Activated CD8-positive, alpha-beta memory T cell treated with anti-CD3 and anti-CD28 coated beads, Interleukin-2, amount 50 U/mL, for 4 hours (primary cell): ENCODE measurements around the gene RGL2.
A peak's percentile ranks its signal among the peaks of the same experiment; 100 is the strongest.

Experiments
- DNase-seq: peaks from one replicate; pipeline ENCODE4 v3.0.0-alpha.2; 2020

Gene RGL2

DNA sequence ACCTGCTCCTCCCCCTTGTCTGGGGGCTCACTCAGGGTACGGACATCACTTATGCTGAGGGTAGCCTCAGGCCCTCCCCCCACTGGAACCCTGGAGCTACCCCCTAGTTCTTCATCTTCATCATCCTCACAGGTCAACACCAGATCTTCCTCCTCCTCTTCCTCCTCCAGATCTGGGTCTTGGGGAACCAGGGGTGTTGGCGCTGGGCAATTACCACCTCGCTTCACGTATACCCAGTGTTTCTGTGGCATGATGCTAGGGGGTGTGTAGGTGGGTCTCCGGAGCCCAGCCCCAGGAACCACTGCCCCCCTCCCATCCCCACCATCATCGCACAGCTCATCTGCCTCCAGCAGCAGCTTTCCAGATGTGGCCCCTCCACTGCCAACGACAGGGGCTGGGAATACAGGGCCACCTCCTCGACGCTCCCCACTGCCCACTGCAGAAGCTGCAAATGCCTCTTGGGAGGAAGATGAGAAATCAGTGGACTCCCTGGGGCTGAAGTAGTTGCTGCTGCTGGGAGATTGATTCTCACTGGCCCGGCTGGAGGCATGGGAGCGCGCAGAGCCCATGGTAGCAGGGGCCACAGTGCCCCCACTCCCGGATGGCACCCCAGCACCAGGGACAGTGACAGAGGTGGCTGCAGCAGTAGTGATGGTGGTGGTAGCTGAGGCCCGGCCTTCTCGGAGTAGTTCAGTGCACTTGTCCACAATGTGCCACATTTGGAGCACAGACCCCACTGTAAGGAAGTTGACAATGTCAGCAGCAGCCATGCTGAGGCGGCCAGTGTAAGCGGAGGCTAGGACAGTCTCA is 17.3 kb upstream of the RGL2 start:
- no peak for DNase-seq

DNA sequence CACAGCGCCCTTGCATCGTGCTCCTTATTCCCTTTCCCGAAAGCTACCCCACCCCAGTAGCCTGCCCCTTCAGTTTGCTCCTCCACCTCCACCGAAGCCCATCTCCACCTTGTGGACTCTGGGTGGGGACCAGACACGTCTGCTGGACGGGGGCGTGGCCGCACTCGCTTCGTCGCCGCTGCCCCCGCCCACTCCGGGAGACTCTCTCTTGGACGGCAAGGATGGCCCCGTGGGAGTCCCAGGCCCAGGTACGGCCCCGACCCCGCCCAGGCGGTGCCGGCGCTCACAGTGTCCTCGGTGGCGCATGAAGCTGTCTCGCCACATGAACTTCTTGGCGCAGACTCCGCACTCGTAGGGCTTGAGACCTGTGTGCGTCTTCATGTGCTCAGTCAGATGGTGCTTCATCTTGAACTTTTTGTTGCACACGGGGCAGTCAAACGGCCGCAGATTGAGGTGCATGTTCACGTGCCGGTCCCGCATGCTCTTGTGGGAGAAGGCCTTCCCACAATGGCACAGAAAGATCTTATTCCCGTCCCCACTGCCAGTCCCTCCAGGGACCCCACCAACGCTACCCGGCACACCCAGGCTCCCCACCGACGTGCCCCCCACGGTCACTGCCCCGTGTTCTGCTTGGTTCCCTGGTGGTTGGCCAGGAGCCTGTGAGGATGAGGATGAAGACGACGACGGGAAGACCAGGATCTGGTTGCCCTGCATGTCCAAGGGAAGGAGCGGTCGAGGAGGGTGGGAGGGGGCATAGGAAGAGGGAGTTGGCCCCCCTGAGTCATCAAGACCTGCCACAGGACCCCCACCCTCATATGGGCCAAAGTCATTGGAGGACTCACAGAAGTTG is 16.4 kb upstream of the RGL2 start:
- peak; percentile 29 for DNase-seq

DNA sequence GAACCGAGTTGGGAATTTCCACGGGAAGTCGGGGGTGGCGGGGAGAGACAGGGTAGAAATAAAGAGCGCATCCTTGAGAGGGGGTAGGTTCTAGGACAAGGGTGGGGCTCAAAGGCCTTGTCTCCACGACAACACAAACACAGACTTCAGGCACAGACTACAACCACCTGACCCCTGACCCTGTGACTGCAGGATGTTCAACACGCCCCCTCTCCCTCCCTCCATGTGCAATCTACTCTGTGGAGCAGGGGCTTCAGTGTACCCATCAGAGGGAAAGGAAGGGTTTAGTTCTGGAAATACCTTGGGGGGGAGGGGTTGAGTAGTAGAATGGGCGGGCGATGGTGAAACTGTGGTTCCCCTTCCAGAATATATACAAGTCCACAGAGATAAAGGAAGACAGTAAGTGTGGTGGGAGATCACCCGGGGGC is 15.8 kb upstream of the RGL2 start:
- peak; percentile 57 for DNase-seq

DNA sequence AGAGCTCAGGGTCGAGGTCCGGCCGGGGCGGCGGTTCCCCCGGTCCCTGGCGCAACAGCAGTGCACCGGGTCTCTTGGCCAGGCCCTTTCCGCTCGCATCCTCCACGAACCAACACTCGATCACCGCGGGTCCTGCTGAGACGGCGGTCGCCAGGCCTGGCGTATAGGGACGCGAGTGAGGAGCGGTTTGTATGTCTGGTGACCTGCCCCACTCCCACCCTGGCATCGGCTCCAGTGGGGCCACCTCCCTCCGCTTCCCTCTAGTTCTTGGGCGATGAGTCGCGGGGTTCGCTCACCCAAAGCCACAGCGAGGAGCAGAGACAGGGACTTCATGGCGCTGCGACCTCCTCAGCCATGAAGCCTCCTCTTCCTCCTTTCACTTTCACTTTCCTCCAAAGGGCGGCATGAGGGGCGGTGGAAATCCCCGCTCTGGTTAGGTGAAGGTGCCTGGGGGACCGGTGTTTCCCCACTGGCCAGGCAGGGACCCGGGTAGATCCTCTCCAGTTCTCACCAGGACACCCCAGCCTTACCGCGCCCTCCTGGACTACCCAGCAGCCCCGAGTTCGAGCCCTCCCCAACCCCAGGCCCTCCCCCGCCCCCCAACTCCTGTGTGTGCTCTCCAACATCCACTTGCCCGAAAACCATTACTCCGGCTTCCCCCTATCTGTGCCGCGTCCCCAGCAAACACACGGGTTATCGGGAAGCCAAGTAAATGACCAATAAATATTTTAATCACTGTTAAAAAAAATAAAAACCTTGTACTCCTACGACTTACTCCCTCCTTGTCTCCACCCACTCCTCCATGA is 15.2 kb upstream of the RGL2 start, which contains the start of gene TAPBP:
Gene TAPBP, minus strand, starts transcription at position 370 of the 806 bp plus-strand sequence. Its CDS starts 37 bp downstream, at position 333.
- DNase-seq = peak; percentile 83

DNA sequence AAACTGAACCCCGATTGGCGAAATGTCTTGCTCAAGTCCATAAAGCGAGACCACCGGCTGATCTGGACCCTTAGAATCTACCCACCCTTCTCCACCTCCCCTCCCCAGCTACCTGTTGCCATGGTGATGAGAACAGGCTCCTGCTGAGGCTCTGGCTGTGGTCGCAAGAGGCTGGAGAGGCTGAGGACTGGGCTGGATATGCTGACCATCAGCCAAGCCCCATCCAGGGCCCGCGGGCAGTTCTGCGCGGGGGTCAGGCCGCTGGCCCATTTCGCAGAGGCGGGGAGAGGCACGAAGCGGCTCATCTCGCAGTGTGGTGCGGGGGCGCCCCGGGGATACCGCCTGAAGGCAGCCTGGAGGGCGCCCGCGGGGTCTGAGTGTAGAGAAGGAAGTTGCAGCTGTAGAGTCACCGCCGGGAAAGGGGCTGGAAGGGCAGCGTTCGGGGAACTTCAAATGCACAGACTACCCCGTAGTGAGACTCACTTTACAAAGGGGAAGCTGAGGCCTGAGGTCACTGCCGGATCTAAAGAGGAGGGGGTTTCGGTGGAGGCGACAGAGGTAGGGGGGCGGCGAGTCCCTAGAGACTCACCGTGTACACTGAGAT is 14.5 kb upstream of the RGL2 start:
- DNase-seq = peak; percentile 64

DNA sequence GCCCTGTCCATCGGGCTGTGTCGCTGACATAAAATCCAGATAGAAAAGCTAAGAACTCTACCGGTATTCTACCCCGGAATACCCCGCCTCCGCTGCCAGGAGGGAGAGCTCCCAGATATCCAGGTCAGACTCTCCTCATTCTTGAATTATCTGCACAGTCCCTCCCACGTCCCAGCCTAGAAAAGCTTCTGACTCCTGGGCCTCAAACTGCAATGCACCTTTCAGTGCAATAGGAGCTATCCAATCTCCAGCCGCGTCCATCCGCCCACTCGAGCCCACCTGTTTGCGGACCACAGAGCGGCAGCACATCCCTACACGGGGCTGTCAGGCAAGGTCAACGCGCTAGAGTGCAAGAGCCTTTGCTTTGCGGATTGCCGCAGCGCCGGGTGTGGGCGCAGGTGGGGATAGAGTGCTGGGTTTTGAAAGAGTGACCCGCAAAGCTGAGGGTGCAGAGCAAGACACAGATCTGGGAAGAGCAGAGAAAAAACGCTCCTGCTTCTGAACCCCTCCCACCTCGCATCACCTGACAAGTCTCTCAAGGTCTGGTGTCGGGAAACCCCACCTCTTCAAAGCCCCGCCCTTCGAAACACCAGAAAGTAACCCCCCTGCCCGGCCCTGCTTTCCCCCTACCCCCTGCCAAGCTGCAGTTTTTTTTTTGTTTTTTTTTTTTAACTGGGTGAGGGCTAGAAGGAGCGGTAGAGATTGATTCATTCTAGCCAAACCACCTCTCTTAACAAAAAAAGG is 13.8 kb upstream of the RGL2 start:
- peak; percentile 81 for DNase-seq

DNA sequence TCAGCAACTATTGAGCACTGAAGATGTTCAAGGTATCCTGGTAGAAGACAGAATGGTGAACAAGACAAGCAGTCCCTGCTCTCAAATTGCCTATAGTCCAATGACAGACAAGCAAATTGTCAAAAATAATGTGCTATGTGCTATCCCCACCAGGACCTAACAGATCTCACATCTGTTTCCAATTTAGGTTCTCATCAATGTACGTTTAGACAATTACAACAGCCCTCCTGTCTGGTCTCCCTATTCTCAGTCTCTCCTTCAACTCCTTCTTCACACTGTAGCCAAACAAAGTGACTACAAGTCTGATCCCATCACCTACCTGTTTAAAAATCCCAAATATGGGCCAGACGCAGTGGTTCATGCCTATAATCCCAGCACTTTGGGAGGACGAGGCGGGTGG is 7.6 kb upstream of the RGL2 start:
- no peak for DNase-seq

DNA sequence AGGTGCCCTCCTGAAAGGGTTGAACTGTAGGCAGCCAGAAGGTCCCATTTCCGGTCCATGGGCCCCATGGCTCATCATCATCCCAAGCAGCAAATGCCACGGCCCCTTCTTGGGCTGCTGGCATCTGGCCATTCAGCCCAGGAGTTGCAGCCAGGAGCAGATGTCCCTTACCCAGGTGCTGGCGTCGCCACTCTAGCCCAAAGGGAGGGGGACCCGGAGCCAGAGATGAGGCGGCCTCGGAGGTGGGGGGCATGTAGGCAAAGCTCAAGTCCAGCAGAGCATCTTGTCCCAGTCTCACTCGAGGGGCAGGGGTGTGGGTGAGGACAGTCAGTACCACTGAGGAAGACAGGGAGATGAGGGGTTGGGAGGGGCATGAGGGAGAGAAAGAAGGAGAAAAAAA is 6.3 kb upstream of the RGL2 start:
- DNase-seq = no peak

DNA sequence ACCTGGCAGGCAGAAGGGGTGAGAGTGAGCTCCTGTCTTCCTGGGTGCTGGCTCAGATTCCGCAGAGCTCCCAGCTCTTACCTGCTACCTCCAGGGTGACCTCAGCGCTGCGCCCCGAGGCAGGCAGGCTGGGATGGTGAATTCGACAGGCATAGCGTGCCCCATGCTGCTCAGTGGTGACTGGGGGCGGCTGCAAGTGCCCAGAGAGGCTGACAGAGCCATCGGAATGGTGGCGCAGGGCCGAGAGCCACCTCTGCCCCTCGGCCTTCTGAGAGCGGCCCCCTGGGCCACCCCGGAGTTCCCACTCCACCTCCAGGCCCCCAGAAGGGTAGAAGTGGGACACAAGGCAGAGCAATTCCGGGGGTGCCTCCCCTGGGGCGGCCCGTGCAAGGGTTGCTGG is 5.5 kb upstream of the RGL2 start:
- no peak for DNase-seq

DNA sequence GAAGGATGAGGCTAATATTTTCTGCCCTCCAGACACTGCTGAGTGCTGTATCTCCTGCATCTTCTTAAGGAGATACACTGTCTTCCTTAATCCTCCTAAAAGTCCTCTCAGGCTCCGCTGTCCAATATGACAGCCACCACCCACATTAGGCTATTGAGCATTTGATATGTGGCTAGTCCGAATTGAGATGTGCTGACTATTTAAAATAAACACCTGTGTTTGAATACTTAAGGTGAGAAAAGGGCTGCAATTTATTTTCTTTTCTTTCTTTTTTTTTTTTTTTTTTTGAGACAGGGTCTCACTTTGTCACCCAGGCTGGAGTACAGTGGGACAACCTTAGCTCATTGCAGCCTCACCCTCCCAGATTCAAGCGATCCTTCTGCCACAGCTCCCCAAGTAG is 3.1 kb upstream of the RGL2 start:
- DNase-seq = no peak

DNA sequence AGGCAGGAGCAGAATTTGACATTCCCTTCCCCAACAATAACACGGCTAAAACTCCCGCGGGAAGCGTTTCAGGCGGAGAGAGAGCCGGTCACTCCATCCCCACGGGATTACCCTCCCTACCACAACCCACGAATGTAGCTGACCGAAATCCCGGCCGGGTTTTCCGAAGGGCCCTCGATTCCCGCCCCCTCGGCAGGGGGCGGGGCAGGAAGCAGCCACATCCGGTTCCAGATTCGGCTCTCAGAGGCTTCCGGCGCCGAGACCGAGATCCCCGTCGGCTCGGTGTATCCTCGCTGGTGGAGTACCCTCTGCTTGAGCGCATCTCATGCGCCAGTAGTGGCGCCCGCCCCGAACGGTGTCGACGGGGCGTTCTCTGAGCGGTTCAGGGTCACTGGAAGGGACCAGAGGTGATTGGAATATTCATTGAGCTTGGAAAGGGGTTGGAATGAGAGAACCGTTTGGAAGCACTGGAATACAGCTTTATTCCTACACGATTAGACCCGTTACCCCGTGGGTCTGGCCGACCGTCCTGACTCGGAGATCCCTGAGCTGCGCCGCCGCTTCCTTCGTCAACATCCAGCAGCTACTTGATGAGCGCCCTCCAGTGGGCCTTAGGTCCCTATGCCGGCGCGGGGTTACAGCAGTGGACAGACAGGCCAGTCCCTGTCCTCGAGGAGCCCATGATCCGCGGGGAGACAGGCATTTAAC is 649 bp upstream of the RGL2 start:
- DNase-seq = peak; percentile 91

DNA sequence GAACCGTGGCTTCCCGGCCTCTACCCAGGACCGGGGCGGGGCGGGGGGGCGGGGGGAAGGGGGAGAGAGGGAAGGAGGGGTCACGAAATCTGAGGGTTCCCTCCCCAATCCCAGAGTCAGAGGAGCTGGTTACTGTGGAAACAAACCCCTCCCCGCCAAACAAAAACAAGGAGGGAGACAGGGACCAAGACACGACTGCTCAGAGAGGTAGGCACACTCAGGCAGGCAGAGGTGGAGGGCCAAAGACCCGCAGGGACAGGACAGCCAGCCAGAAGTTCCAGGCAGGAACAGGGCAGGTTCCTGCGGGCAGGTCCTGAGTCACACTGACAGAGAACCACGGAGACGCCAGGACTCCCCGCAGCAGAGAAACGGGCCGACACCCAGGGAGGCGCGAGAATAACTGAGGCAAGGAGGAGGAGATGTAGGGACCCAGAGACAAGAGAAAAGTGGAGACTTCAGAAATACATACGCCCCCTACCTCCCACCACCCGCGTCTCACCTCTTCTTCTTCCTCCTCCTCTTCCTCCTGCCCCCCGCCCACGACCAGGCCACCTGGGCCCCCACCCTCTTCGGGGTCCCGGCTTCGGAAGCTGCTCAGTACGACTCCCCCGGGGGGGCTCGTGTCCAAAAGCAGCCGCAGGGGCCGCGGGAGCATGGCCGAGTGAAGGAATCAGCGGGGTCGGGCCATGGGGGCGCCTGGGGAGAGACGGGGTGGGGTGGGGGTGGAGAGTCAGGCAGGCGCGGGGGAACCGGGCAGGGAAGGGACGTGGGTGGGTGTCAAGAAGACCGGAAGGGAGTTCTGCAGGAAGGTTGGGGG is 578 bp downstream of the RGL2 start:
- DNase-seq = peak; percentile 51

DNA sequence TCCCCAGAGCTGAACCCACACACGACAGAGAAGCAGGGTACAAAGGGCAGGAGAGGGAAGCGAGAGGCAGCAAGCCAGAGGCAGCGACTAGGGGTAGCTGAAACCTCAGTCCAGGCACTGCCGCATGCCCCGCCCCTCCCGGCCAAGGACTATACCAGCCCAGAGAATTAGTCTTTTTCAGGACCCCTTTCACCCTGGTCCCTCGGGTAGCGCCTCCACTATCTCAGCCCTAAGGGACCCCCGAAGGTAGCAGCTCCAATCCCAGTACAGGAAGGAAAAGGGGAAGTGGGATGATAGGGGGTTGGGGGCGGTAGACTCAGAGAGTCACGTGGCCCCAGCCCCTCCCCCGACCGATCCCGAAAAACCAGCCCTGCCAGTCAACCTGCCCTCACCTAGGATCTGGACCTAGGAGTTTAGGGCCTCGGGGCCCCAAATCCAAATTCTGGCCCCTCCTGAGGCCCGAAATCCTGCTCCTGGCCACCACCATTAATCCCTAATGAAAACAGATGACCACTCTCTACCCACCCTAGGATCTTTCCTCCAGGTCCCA is 1.3 kb downstream of the RGL2 start:
- no peak for DNase-seq

DNA sequence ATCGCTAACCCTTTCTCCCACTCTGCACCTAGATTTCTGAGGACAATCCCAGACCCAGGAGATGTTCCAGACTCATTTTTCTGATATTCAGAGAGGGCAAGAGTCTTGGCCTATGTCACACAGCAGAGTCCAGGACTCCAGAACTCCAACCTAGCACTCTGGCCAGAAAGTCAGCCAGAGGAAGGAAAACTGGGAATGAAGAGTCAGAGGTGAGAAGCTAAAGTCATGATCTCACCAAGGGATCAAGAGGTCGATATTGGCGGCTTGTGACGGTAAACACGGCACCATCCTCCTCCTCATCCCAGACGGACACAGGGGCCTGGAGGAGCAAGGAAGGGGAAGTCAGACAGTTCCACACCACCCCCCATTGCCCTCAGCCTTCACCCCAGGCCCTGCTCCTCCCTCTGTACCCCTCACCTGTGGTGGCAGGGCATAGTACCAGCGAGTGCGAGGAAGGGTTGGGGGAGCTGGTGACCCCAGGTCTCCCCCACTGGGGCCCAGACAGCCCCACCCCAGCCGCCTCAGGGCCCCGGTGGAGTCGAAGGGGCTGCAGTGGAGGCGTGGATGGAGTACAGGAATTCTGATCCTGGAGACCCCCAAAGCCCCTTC is 1.8 kb downstream of the RGL2 start:
- no peak for DNase-seq

DNA sequence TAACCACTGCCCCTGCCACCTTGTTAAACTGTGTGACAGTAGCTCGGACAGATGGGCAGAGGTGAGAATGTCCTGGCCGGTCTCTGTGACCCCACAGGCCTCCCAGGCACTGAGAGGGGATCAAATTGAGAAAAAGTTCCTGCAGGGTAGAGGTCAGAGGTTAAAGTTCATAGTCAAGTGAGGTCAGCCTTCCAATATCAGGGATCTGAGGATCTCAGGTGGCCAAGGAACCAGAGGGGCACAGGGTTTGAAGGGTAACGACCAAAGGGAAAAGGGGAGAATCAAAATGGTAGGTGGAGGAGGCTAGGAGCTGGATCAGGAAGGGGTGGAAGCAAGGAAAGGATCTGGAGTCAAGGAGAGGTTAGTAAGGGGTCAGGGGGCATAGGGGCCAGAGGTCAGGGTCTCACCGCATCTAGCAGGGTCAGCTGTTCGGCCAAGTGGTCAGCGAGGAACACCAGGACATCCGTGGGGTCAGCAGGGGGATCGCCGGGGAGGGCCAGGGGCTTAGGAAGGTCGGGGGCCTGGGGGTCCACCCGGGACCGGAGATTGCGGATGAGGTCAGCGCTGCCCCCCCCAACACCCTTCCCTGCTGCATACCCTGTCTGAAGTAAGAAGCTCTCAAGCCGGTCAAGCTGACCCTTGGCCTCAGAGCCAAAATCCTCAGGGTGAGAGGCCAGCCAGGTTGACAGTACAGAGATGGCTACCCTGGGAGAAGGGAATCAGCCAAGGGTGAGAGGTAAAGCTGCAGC is 2.9 kb downstream of the RGL2 start:
- no peak for DNase-seq

DNA sequence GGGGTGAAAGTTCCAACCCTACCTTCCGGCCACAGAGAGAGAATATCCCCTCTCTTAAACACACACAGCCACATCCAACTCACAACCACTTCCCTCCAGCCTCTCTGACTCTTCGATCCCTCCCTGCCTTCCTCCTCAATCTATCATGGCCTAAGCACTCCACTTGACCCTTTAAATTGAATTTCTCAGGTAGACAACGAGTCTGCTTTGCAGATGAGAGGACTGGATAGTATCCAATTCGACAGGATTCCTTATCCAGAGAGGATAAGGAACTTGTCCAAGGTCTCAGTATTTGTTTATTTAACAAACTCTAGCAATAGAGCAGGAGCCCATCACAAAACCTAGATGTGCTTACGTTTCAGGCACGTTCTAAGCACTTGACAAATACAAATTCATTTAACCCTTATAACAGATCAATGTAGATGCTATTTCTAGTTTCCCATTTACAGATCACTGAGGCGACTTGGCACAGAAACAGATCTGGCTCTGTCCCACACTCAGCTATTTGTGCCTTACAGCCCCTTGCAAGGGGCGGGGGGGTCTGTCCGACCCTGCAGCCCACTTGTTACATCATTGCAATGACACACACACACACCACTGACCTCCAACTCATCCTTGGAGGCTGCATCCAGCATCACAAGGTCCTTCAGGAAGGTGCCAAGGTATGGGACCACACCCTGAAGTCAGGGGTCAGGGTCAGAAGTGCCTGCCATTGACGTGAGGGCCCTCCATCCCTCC is 4.5 kb downstream of the RGL2 start:
- no peak for DNase-seq

DNA sequence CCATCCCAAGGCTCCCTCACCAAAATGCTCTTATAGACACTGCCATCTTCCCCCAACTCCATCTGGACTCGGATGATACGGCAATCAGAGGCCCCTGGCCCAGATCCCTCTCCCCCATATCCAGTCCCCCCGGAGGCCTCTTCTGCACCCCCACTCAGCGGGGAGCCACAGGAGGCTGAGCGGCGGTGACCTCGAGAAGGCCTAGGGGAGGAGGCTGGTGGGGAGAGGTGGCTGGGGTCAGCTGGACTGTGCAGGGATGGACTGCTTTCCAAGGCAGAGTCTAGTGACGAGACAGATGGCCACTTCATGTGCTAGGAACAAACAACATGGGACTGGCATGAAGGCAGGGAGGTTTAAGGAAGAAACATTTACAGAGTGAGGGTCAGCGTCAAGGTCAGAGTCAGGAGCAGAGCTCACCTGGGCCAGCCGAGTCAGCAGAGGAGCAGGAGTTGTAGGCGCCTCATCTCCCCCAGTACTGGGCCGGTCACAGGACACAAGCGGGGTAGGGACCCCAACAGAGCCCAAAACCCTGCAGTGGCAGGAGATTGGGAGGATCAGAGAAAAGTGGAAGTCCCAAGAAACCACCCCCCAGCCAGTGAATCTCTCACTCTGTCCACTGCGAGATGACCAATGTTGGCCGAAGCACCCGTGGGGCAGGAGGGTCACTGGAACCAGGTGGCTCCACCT is 5.6 kb downstream of the RGL2 start:
- no peak for DNase-seq

DNA sequence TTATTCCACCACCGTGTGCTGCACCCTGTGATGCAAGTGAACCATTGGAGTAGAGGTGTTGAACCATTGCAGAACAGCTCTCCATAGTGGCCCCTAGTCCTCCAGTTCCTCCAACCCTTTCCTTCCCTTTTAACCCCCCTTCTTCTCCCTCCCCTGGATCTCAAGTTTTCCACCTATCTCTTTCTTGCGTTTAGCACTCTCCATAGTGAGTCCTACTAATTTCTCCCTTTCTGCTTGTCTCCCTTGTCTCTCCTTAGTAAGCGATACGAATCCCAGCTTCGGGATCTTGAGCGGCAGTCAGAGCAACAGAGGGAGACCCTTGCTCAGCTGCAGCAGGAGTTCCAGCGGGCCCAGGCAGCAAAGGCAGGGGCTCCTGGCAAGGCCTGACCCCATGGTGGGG is 8.3 kb downstream of the RGL2 start:
- DNase-seq = no peak
